T-helper 1 cell treated with Interleukin-12 subunit alpha and Interleukin-12 subunit beta and Interleukin-4 antibody, amounts not matched to agents 30 ng/mL and 1 ng/mL, for 36 hours (primary cell): Measurements from ENCODE around the gene CHMP6. TPM values are rescaled to one million over a fixed set of nuclear protein-coding genes. Genes with fewer than 3 reads are reported as not detected.

Experiments
- intact Hi-C: fragments of 100-400 bp; cut with micrococcal nuclease; formaldehyde crosslinking; loops from one replicate; pipeline ENCODE4 v1.15.1; 2024
- total RNA-seq: library from RNA; stranded (reverse); gene quantifications from 2 replicates; pipeline ENCODE4 v1.2.3, GENCODE V29; 2022

The CHMP6 gene
- 42.8 and 43.0 TPM in 2 replicates for total RNA-seq

GRCh38 chr17:80991645-80992076 lies at the start of gene CHMP6:
Gene CHMP6 (plus strand): TSS chr17:80991841. CDS start chr17:80991919, 78 bp downstream.
- intact Hi-C loops = no loop called here

DNA sequence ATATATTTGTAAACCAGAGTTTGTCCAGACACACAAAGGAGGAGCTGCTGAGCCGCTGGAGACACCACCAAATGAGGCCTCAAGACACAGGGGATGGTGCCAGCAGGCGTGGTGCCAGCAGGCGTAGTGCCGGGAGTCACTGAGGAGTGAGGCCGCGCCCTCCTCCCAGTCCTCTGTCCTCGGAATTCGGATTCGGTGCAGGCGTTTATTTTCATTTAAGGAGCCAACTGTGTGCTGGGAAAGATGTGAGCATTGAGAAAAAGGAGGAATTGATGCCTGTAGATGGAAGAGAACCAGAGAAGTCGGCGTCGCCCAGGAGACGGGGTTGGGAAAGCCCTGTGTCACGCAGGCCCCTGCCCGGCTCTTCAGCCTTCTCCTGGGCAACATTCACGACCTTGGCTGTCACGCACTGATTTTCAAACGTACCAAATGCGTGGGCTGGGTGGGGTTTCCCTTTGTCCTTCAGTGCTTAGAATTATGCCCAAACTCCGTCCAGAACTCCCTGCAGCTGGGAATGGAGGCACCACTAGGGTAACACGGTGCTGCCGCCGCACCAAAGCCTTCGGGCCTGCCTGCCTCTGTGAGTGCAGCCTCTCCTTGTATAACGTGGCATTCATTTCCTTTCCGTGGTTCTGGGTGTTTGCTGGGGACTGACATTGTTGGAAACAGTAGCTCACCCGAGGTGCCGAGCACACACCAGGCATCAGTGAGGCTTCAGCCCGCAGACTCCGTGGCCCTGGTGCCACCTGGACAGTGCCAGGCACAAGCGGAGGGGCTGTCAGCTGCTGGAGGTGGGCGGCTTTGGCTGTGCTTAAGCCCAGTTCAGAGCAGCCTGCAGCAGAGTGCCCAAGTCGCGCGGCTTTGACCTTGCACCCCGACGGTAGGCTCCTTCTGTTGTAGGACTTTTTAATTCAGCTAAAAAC lies 49.0 kb upstream of the CHMP6 start:
- intact Hi-C loops = no loop called here

- intact Hi-C loops = no loop called here
Measured at GRCh38 chr17:80943346-80944145, 48.1 kb upstream of the CHMP6 start.

GRCh38 chr17:80944326-80944725 lies 47.3 kb upstream of the CHMP6 start:
- intact Hi-C loops = no loop called here

DNA sequence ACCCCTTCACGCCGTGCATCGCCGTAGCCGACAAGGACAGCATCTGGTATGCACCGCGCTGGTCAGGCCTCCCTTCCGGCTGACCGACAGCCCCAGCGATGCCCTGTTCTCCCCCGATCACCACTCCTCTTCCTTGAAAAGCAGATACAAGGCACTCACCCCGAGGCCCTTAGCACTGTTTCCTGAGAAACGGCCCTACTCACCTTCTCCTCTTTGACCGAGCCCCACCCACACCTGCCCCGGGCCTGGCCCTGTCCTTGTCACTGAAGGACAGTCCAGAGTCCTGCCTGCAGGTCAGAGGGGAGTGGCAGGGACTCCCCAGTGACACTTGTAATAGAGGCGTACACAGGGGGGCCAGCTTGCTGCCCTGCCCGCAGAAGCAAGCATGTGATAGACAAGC lies 45.9 kb upstream of the CHMP6 start:
- intact Hi-C loops = no loop called here

DNA sequence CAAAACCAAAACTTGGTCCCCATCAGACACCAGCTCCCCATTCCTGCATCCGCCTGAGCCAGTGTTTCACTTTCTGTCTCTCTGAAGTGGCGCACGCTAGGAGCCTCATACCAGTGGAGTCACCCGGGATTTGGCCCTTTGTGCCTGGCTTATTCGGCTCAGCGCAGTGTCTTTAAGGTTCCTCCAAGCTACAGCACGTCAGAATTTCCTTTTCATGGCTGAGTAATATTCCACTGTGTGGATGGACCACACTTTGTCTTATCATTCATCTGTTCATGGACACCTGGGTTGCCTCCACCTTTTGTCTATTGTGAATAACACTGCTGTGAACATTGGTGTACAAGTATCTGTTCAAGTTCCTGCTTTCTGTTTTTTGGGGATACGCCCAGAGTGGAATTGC lies 45.2 kb upstream of the CHMP6 start:
- intact Hi-C loops = no loop called here

DNA sequence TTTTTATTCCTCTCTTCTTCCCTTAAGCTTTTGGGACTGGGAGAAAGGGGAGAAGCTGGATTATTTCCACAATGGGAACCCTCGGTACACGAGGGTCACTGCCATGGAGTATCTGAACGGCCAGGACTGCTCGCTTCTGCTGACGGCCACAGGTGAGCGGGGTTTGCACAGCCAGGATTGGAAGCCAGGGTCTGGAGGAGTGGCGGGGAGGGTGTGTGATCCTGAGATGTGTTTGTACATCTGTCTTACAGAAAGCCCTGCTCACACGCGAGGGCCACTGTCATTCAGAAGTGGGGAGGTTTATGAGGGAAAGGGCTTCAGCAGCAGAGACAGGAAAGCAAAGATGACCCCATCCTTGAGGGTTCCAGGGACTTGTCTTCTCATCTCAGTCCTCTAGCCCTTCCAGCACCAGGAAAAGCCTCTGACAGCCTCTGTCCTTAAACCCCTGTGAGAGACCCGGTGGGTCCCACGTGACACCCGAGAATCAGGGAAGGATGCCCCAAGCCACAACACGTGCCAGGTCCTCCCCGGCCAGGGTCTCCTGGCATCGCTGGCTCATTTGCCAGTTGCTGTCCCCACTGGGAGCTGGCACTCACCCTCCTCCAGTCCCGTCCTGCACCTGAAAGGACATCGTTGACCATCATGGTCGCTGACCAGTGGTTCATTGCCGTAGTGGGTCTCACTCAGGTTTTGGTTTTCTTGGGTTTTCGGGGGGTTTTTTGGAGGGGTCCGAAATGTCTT lies 44.3 kb upstream of the CHMP6 start:
- intact Hi-C loops = no loop called here

- intact Hi-C loops = no loop called here
Measured at GRCh38 chr17:80948019-80948975, 43.3 kb upstream of the CHMP6 start.

- intact Hi-C loops = no loop called here
Measured at GRCh38 chr17:80948976-80949450, 42.6 kb upstream of the CHMP6 start.

DNA sequence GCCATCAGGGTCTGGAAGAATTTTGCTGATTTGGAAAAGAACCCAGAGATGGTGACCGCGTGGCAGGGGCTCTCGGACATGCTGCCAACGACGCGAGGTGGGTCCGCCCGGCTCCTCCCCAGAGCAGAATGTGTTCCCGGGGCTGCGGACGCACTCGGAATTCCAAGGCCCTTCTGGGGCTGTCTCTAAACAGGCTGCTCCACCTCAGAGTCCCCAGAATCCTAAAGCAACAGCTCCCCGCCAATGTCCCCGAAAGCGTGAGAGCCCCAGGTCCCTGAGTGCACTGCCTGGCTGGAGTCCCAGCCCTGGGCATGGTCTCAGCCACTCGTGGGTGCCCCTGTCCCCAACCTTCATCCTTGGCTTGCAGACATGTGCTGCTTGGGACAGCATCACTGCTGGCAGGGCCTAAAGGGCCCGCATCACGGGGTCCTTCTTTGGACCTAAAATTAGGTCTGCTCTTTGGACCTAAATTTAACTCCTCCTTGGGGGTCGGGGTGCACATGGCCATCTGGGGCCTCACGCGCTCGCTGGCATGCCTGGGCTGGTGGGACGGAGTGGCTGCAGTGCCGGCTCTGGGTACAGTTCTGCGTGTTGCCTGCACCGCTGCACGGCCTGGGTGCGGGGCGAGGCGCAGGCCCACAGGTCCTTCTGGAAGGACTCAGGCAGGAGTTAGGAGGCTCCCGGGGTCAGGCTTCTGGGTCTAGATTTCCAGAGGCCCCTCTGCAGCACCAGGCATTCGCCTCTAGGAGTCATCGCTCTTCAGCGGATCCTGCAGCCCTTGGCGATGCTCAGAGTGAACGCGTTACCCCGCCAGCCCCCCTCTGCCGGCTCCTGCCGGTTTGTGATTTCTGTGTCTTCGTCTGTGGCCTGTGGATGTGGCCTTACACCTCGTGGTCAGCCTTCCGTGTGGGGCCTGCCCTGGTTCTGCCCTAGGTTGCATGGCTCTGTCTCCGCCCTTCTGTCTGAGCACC lies 41.9 kb upstream of the CHMP6 start:
- intact Hi-C loops = no loop called here

DNA sequence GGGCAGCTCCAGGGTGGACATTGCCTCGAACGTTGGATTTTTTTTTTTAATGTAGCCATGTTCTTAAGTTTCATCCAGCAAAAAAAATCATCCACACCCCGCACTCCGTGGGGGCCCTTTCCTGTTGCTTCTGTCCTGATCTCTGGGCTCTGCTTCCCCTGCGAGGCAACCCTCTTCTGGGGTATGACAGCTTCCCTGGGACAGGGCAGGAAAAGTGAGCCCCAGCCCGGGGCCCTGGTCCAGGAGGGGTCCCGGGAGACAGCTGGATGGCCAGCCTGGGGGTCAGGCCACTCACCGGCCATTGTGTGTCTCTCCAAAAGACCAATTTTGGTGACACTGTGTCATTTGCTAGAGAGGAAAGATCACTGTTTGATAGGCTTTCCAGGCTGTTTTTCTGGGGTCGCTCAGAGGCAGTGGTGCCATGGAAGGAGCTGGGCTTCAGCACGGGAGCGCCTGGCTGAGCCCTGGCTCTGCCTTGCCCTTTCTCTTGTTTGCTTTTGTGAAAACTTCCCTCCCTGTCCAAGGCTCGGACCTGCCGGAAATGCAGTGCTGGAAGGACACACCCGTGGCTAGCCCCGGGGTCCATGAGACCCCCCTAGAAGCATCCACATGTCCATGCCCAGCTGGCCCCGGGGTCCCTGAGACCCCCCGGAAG lies 41.0 kb upstream of the CHMP6 start:
- intact Hi-C loops = no loop called here

DNA sequence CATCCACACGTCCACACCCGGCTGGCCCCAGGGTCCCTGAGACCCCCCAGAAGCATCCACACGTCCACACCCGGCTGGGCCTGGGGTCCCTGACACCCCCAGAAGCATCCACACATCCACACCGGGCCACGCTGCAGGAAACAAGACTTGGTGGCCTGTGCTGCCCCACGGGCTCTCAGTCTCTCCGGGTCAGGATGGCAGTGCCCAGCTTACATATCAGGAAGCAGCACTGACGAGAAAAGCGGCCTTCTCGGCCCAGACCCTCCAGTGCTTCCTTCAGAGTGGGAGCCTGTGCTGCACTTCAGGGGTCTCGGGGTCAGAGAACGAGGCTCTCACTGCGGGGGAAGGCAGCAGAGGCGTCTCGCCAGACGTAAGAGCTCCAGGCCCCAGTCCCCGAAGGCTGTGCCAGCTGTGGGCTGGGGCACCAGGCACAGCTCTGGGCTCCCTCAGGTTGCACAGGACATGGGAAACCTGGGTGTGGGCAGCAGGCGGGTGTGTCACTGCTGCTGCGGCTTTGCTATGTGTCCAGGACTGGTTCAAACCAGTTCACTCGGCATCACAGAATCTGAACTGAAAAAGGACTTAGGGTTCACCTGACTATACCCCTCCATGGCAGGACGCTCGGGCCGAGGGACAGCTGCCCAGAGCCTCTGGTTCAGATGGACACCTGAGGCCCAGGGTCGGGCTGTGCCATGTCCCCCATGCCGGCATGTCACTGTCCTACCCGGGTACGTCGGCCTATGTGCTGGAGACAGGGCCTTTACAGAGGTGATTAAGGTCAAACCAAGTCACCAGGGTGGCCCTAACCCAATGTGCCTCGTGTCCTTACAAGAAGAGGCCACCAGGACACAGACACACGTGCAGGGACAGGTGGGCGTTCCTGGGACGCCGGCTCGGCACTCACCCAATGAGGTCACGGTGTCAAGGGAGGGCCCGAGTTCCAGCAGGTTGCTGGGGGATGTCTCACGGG lies 40.2 kb upstream of the CHMP6 start:
- intact Hi-C loops = no loop called here

GRCh38 chr17:80952291-80952690 lies 39.4 kb upstream of the CHMP6 start:
- intact Hi-C loops = no loop called here

DNA sequence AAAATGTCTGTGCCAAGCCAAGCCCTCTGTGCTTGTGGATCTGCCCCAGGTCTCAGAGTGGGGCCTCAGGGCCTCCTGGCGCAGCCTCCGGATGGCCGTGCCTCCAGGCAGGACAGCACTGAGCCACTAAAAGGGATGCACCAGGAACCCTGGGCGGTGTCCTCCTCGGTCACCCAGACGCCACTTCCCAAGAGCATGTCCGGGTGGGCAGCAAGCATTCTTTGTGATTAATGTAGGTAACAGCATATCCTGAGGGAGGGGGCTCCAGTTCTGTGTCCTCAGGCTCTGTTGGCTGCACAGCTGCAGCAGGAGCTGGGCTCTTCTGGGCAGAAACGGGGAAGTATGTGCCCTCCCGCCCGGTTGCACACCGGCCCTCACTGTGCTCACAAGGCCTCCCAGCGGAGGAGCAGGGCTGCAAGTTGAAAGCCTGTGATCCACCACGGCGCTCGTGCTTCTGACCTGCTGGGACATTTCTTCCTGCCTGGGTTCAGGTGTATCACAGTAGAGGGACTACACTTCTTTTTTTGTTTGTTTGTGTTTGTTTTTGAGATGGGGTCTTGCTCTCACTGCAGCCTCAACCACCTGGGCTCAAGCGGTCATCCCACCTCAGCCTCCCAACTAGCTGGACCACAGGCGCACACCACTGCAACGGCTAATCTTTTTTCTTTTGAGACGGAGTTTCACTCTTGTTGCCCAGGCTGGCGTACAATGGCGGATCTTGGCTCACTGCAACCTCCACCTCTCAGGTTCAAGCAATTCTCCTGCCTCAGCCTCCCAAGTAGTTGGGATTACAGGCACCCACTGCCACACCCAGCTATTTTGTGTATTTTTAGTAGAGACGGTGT lies 37.9 kb upstream of the CHMP6 start:
- intact Hi-C loops = no loop called here

DNA sequence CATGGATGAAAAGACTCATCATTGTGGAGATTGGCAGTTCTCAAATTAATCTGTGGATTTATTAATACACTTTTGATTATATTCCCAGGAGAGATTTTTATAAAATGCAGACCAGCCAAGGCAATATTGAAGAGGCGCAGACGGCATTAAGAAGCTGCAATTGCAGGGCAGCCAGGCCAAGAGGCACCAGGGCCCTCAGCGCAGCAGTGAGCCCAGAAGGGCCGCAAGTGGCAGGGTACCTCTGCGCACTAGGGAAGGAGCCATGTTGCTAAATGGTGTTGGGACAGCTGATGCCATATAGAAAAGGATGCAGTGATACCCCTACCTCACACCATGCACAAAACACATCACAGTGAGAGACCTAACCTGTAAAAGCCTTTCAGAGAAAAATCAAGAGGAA lies 36.6 kb upstream of the CHMP6 start:
- intact Hi-C loops = no loop called here

DNA sequence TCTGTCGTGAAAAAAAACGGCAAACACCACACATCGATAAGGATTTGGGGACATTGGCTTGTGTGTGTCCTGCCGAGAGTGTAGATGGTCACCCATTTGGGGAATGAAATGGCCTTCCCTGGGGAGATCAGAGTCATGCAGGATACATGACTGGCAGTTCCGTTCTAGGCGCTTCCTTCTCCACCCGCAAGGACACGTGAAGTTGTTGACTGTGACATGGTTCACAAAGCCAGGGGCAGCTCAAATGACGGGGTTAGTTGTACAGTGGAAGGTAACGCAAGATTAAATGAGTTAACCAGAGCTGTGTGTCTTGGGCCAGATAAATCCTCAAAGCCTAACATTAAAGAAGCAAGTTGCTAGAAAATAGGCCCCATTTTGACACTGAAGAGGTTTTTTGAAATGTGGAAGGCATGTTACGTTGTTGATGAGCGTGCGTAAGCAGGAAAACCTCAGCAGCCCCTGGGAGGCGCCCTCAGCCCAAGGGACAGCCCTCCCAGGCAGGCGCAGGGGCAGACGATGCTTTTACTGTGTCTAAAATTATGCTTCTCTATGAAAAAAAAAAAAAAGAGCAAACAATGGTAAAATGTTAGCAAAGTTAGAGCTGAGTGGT lies 35.9 kb upstream of the CHMP6 start:
- intact Hi-C loops = no loop called here
